ENCODE measurements around the gene RNFT2.
"Not testable (repeated sequence)": the region's sequence is repeated elsewhere in the genome, so short reads cannot be mapped to it uniquely, and the experiment has no call there.

The RNFT2 gene

GRCh38 chr12:116745554-116745953 is 7.4 kb downstream of the RNFT2 start:
- DNase-seq: no peak

GRCh38 chr12:116749884-116750283 is 11.8 kb downstream of the RNFT2 start:
- no peak for DNase-seq

DNA sequence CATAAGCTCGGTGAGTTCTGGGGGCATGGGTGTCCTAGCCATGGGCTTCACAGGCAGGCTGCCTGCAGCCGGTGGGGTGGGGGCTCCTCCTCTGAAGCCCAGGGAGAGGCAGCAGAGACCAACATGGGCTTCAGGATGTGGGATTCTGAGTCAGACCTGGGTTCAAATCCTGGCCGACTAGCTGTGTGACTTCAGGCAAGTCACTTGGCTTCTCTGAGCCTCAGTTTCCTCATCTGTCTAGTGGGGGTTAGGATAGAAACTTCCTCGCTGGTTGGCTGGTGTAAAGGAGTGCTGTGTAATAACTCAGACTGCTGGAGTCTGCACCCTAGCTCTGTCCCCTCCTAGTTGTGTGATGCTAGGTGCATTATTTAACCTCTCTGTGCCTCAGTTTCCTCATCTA is 12.2 kb downstream of the RNFT2 start:
- no peak for DNase-seq

GRCh38 chr12:116754097-116754496 is 16.0 kb downstream of the RNFT2 start:
- DNase-seq: not testable (repeated sequence)

- DNase-seq: not testable (repeated sequence)
These were observed 16.7 kb downstream of the RNFT2 start for GRCh38 chr12:116754783-116755182.

DNA sequence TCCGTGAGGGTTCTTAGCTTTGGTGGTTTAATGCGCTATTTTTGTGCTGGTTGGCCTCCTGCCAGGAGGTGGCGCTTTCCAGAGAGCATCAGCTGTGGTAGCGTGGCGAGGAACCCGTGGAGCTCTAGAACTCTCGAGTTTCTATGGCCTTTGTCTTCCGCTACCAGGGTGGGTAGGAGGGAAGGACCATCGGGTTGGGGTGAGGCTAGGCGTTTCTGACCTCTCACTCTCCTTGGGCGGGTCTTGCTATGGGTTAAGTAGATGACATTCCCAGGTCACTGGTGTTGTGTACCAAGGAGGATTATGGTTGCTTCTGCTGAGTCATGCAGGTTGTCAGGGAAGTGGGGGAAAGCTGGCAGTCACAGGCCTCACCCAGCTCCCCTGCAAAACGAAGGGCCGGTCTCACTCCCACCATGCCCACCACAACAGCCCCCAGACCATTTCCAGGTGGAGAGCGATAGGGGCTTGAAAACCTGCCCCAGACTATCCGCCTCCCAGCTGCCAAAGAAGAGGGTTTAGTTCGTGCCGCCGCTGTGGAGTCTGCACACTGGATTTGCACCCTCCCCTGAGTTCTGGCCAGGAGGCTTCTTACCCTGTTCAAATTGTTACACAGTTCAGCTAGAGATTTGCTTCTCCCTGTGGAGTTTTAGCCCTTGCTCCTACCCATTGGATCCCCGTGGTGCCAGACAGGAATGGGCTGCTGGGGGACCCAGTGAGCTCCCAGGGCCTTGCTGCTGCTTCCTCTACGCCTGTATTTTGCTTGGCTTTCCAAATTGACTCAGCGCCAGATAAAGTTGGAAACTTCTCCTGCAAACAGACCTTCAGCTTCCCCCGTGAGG is 21.9 kb downstream of the RNFT2 start:
- peak; percentile 28 for DNase-seq

DNA sequence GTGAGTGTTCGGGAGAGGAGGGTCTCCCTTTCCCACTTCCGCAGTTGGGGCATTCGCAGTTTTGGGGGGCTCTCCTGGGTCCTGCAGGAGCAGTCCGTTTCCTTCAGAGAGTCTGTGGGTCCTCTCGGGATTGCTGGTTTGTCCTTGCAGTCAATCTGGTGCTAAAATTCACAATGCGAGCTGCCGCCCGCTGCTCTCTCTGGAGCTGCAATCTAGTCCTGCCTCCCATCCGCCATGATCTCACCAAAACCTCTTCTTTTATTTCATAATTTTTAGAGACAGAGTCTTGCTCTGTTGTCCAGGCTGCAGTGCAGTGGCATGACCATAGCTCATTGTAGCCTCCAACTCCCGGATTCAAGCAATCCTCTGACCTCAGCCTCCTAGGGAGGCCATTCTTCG is 22.5 kb downstream of the RNFT2 start:
- no peak for DNase-seq

DNA sequence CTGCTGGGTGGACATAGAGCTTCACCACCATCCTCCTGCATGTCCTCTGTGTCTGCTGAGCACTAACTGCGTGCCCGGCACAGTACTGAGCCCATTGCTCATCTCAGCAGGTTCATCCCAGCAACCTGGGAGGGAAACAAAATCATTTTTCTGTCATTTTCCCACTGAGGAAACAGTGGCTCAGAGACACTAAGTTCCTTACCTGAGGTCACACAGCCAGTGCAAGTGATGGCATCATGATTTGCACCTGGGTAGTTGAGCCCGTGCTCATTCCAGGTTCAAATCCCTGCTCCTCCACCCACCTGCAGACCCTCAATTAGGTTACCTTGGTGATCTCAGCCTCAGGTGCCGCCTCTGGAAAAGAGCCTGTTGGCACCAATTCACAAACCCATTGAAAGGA is 23.4 kb downstream of the RNFT2 start:
- no peak for DNase-seq

GRCh38 chr12:116765271-116765670 is 27.2 kb downstream of the RNFT2 start:
- DNase-seq: no peak

DNA sequence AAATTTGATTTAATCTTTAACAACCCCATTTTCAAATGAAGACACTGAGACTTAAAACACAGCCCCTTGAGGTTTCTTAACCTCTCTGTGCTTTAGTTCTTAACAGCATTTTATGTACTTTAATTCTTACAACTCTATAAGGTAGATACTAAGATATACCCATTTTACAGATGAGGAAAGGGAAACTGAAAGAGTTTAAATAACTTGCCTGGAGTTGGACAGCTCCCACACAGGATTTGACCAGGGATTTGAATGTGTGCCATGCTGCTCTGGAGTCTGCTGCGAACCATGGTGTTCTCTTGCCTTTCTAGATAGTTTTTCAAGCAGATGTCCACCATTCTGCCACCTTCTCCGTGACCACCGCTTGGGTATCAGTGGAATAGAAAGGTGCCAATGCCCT is 28.2 kb downstream of the RNFT2 start:
- DNase-seq: no peak

DNA sequence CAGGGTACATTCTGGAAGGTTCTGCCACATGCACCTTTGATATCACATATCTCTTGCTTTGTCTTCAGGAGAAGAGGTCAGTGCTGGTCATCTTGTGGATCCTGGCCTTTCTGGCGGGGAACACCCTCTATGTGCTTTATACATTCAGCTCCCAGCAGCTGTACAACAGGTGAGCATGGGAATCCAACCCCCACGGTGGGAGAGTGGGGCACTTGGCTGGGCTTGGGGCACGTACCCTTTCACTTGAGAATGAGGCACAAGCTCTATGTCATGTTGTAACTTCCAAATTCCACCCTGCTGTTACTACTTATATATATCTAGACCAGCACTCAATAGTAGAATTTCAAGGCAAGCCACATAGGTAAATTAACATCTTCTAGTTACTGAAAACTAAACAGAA is 28.6 kb downstream of the RNFT2 start:
- no peak for DNase-seq

GRCh38 chr12:116771651-116772050 is 33.5 kb downstream of the RNFT2 start:
- DNase-seq: no peak

GRCh38 chr12:116773276-116773731 is 35.2 kb downstream of the RNFT2 start:
- no peak for DNase-seq

DNA sequence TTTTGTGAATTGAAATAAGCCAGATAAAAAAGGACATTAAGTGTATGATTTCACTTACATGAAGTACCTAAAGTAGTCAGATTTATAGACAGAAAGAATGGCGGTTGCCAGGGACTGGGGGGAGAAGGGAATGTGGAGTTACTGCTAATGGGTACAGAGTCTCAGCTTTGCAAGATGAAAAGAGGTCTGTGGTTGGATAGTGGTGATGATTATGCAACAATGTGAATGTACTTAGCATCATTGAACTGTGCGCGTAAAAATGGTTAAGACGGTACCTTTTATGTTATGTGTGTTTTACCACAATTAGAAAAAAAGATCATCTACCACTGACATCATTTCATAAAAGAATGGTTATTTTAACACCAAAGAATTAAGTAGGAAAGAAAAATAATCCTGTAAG is 35.9 kb downstream of the RNFT2 start:
- DNase-seq: no peak

GRCh38 chr12:116777245-116777644 is 39.1 kb downstream of the RNFT2 start:
- no peak for DNase-seq

GRCh38 chr12:116779597-116779996 is 41.5 kb downstream of the RNFT2 start:
- DNase-seq: no peak

- DNase-seq: no peak
These were observed 42.8 kb downstream of the RNFT2 start for GRCh38 chr12:116780942-116781341.

DNA sequence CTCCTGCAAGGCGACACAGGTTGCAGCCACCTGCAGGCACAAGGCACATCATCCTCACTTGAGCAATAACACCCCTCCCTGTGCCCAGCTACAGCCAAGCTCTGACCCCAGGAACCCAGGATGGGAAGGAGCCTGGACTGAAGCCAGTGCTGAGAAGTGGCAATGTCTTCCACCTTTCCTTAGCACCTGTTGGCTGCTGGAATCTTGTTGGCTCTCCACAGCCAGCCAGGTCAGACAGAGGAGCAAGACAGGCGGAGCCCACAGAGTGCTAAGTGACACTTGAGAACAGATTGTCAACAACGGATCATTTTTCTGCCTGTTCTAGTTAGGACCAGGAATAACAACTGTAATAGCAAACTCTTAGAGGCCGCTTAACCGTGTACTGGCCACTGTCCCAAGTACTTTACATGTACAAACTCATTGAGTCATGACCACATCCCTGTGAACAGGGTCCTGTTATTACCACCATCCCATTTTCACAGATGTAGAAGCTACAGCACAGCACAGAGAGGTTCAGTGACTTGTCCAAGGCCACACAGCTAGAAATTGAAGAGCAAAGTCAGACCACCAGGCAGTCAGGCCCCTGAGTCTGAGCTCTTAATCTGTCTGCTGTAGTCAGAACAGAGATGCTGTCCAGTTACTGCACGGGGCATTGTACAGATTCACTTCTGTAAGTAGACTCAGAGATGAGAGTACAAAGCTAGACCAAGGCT is 45.6 kb downstream of the RNFT2 start:
- DNase-seq: no peak

GRCh38 chr12:116784238-116784612 is 46.1 kb downstream of the RNFT2 start:
- DNase-seq: no peak

- not testable (repeated sequence) for DNase-seq
These were observed 51.4 kb downstream of the RNFT2 start for GRCh38 chr12:116789562-116789961.

DNA sequence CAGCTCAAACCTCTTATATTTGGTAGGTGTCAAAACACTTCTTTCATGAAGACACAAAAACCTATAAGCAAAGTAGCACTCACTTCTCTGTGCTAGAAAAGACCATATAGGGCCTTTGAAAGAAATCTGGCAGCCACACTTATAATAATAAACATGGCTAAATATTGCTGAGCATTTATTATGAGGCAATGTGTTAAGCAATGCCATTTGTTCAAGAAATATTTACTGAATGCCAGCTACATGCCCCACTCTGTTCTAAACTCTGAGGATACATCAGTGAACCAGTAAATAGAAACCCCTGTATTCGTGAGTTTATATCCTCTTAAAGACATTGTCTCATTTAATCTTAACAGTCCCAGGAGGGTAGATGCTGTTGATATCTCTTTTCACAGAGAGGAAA is 52.0 kb downstream of the RNFT2 start:
- no peak for DNase-seq

DNA sequence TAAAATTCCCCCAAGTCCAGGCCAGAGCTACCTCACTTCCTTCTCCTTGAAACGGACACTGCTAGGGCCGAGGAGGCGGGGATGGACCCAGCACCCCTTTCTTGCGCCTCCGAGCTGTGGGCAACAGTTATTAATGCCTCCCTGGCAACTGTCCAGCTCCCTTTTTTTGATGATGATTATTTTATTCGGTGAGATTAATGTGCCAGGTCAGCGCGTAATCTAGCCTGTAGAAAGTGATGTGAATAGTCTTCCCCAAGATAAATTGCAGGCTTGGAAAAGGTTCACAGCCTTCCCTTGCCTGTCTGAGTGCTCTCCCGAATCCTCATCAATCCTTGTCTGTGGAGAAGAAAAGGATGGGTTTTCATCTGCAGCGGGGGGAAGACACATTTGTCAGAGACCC is 54.3 kb downstream of the RNFT2 start:
- no peak for DNase-seq

DNA sequence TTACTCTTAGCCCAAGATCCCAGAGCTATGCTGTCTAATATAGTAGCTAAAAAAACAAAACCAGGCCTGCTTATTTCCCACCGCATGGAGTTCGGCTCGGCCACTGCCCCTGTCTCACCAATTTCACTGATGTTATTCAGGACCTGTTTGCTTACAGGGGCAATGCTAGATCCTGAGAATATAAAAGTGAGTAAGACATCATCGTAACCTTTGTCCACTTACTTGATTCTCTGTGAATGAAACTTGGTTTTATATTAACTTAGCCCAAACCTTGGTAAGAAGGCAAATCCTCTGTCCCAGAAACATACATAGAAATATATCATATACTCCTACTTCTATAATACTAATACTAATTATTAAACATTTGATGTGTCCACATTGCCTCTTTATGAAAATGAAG is 56.6 kb downstream of the RNFT2 start:
- DNase-seq: no peak

- no peak for DNase-seq
These were observed 59.8 kb downstream of the RNFT2 start for GRCh38 chr12:116797885-116798284.

All from CD4-positive, alpha-beta T cell treated with Interleukin-17A for 4 hours (primary cell).